Measurements from ENCODE around the gene ZNF564.

The ZNF564 gene

GRCh38 chr19:12485571-12485970 lies 65.7 kb downstream of the ZNF564 start:
- Histone ChIP-seq H2AFZ (ENCODE audit: low read depth, low read length, severe bottlenecking) (no peak overlapping the region), H3K4me3 (ENCODE audit: insufficient read depth, low read length, poor library complexity, severe bottlenecking) (no peak overlapping the region)

DNA sequence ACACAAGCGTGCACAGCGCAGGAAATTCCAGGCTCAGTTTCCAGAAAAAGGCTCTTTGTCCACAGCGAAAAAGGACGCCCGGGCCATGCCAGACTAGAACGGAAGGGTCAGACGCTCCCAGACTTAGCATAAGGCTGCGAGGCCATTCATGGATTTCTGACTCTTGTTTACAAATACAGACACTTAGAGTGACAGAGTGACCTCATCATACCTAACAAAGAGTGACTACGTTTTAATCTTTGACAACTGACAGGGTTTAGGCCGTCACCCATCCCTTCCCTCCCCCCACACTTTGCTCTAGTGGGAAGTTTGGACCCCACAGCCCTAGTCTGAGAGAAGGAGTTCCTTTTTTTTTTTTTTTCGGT lies 66.2 kb downstream of the ZNF564 start:
- Histone ChIP-seq H3F3A (ENCODE audit: insufficient read depth) (no peaks in the 10 kb centered on the region), H4K20me1 (ENCODE audit: low read depth, low read length) (no peaks in the 10 kb centered on the region), H3K36me3 (ENCODE audit: low read length) (no peaks in the 10 kb centered on the region), H3K27me3 (ENCODE audit: low read length) (no peaks in the 10 kb centered on the region), H3K4me3 (ENCODE audit: insufficient read depth, low read length, poor library complexity, severe bottlenecking) (peak overlapping the region; percentile 72), H3K9me3 (ENCODE audit: insufficient read depth, low read length) (no peaks in the 10 kb centered on the region), H3K9me2 (replicated peaks; ENCODE audit: insufficient read depth, low read length) (no peaks in the 10 kb centered on the region), H3K79me2 (ENCODE audit: insufficient read depth, low read length) (peaks cover 10% of the 10 kb centered on the region; the same call in 1 of the 2 replicates), H3K9ac (ENCODE audit: low read length) (peak overlapping the region; percentile 73), H2AFZ (ENCODE audit: low read depth, low read length, severe bottlenecking) (peak overlapping the region; percentile 93), H3K27ac (ENCODE audit: low read depth, low read length) (no peak overlapping the region), H3K4me2 (ENCODE audit: low read depth, low read length, poor library complexity, severe bottlenecking) (peak overlapping the region; percentile 80)
- TF ChIP-seq EZH2phosphoT487 (conservative IDR thresholded peaks at IDR 0.05; ENCODE audit: low read length) = no peak
- no peak for TF ChIP-seq CTCF (IDR thresholded peaks at IDR 0.05; ENCODE audit: insufficient read depth, low read length, poor library complexity, severe bottlenecking)

More at GRCh38 chr19:12485571-12485970, 65.7 kb downstream of the ZNF564 start:
- no peaks in the 10 kb centered on the region for H3K9me3 ChIP-seq (ENCODE audit: insufficient read depth, low read length)
- no peaks in the 10 kb centered on the region for H3K9me2 ChIP-seq (replicated peaks; ENCODE audit: insufficient read depth, low read length)
- no peak overlapping the region for H3K27ac ChIP-seq (ENCODE audit: low read depth, low read length)
- H3K27me3 ChIP-seq (ENCODE audit: low read length) = no peaks in the 10 kb centered on the region
- H3F3A ChIP-seq (ENCODE audit: insufficient read depth) = no peaks in the 10 kb centered on the region
- peak overlapping the region; percentile 80 for H3K4me2 ChIP-seq (ENCODE audit: low read depth, low read length, poor library complexity, severe bottlenecking)
- TF ChIP-seq EZH2phosphoT487 (conservative IDR thresholded peaks at IDR 0.05; ENCODE audit: low read length) (no peak), CTCF (IDR thresholded peaks at IDR 0.05; ENCODE audit: insufficient read depth, low read length, poor library complexity, severe bottlenecking) (no peak)
- H3K9ac ChIP-seq (ENCODE audit: low read length) = no peak overlapping the region
- H4K20me1 ChIP-seq (ENCODE audit: low read depth, low read length) = no peaks in the 10 kb centered on the region
- H3K36me3 ChIP-seq (ENCODE audit: low read length) = no peaks in the 10 kb centered on the region
- H3K79me2 ChIP-seq (ENCODE audit: insufficient read depth, low read length) = peaks cover 10% of the 10 kb centered on the region; the same call in 1 of the 2 replicates

DNA sequence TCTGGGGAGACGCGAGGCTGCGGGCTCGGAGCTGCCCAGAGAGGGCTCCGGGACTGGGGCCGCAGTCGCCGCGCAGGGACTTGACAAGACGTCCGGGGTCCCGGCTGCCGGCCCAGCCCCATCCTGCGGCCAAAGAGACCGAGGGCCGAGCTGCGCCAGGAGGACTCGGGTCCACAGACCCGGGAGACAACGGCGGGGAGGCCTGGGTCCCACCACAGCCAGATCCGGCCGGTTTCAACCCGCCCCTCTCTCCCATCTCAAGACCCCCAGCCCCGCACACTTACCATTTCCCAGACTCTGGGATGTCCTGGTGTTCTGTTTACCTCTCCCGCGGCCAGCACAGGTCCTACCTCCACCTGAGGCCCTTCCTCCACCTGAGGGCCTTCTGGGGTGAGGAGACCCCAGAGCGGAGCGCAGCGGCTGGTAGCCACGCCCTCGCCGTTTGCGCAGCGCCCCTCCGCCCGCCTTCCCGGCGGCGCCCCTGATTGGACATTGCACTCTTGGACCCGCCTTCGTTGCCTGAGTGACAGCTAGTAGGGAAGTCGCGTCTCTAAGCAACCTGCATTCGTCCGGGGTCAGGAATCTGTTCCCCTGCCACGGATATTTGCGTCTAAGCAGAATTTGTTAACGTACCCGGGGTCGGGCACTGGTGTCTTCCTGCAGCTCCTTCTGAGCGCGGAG lies 66.8 kb downstream of the ZNF564 start, which contains the start of gene ZNF709:
Gene ZNF709, minus strand, starts transcription at position 446 of the 681 bp plus-strand sequence. Its CDS starts 159 bp downstream, at position 287.
- no peaks in the 10 kb centered on the region for H3K9me3 ChIP-seq (ENCODE audit: insufficient read depth, low read length)
- TF ChIP-seq EZH2phosphoT487 (conservative IDR thresholded peaks at IDR 0.05; ENCODE audit: low read length) (no peak), CTCF (IDR thresholded peaks at IDR 0.05; ENCODE audit: insufficient read depth, low read length, poor library complexity, severe bottlenecking) (no peak)
- no peaks in the 10 kb centered on the region for H3F3A ChIP-seq (ENCODE audit: insufficient read depth)
- H3K27ac ChIP-seq (ENCODE audit: low read depth, low read length) = no peak within 1 kb of the TSS
- peak within 1 kb of the TSS; percentile 80 for H3K4me2 ChIP-seq (ENCODE audit: low read depth, low read length, poor library complexity, severe bottlenecking)
- no peaks in the 10 kb centered on the region for H4K20me1 ChIP-seq (ENCODE audit: low read depth, low read length)
- H3K9me2 ChIP-seq (replicated peaks; ENCODE audit: insufficient read depth, low read length) = no peaks in the 10 kb centered on the region
- H3K4me3 ChIP-seq (ENCODE audit: insufficient read depth, low read length, poor library complexity, severe bottlenecking) = peak within 1 kb of the TSS; percentile 72
- peak within 1 kb of the TSS; percentile 93 for H2AFZ ChIP-seq (ENCODE audit: low read depth, low read length, severe bottlenecking)
- no peaks in the 10 kb centered on the region for H3K27me3 ChIP-seq (ENCODE audit: low read length)
- peaks cover 10% of the 10 kb centered on the region; the same call in 1 of the 2 replicates for H3K79me2 ChIP-seq (ENCODE audit: insufficient read depth, low read length)
- no peaks in the 10 kb centered on the region for H3K36me3 ChIP-seq (ENCODE audit: low read length)
- peak within 1 kb of the TSS; percentile 73 for H3K9ac ChIP-seq (ENCODE audit: low read length)

Measured in SU-DHL-6 (cell line).